SHP77 treated with DMSO at 0.1 percent for 48 hours (cell line): ENCODE measurements around the gene DSC2.

Experiments used
- DNase-seq: peaks from one replicate; lab custom pipeline; 2025; lab: John Stamatoyannopoulos, UW

Gene DSC2

DNA sequence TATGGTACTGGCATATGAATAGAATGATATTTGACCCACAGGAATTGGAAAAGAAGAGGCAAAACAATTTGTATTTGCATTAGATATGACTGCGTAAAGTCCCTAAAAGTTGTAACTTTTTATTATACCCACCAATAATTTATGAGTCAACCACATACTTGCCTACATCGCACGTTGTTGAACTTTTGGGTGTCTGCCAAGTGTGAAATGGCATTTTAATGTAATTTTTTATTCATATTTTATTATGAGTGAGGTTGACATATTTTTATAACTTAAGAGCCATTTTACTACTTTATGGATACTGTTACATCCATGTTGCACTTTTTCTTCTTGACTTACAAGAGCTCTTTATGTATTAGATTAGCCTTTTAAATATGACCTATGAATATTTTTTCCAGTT is 4.6 kb downstream of the DSC2 start:
- no peak for DNase-seq

DNA sequence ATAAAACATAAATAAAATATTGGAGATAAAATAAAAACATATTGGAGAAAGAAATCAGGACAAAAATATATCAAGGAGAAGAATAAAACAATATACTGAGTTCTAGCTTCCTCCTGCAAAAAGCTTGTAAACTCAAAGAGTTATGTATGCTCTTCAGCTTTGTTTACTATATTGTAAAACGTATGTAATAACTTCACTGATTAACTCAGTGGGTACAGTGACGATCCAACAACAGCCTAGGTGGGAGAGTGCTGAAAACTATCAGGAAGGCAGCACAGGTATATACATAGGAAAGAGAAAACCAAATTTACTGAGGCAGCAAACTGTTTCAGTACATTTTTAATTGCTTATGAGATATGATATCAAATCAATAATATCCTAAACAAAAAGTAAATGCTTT is 8.3 kb downstream of the DSC2 start:
- no peak for DNase-seq

DNA sequence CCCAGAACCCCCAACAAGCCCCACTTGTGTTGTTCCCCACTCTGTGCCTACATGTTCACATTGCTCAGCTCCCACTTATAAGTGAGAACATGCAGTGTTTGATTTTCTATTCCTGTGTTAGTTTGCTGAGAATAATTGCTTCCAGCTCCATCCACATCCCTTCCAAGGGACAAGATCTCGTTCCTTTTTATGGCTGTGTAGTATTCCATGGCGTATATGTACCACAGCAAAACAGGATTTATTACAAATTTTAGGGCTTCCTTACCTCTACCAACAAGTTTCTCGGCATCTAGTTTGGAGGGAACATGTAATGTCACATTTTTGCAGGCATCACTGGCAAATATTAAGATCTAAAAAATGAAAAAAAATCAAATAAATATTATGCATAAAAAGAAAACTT is 8.9 kb downstream of the DSC2 start:
- DNase-seq, result no peak

DNA sequence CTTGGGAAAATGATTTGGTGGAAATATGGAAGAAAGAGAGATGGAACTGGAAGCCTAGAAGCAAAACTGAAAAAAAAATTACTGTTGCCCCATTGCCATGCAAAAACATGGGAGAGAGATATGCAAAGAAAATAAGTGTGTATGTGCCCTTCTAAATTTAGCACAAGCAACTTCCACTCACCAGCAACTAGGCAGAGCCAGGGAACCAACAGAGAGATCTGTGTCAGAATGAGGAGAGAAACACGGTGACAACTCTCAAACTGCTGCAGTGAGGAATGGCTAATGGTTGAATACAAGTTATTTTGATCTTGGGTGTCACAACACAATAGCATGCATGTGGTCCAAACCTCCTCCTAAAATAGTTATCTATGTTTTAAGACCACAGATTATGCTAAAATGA is 10.9 kb downstream of the DSC2 start:
- DNase-seq, result no peak

GRCh38 chr18:31088532-31088931 is 13.7 kb downstream of the DSC2 start:
- no peak for DNase-seq

- no peak for DNase-seq
Measured at GRCh38 chr18:31079973-31080372, 22.2 kb downstream of the DSC2 start.

DNA sequence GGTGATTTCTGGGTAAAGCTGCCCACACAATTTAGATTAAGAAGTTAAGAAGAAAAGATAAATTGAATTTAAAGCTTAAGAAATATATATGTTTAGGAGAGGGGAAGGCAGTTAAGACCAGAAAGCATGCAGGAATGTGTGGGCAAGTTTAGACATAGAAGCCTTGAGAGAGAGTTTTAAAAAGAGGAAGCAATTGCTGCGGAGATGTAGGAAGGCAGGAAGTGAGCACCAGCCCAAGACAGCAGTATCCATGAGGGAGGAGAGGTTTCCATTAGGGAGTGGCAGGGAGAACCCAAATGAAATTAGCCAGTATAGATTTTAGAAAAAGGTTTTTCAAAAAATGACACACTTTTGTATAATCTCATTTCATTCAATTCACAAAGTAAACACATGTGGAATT is 24.3 kb downstream of the DSC2 start:
- no peak for DNase-seq

DNA sequence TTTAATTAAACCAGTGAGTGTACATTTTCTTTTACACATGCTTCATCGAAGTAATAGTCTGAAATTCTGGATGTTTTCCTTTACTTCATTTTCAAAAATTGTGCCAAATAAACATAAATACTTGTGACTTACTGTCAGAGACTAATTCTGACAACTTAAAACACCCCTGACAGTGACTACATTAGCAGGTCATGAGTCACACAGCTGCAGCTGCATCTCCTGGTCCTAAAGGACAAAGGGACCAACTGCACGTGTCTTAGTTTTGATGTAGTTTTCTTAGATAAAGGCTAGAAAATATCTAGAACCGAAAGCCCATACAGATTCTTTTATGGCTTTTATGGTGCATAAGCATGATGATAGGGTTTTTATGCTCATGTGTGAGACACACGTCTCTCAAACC is 30.0 kb downstream of the DSC2 start:
- DNase-seq, result no peak

- no peak for DNase-seq
Measured at GRCh38 chr18:31070206-31070605, 32.0 kb downstream of the DSC2 start.

- DNase-seq, result no peak
Measured at GRCh38 chr18:31066266-31066665, 36.0 kb downstream of the DSC2 start.

- no peak for DNase-seq
Measured at GRCh38 chr18:31065036-31065773, 37.0 kb downstream of the DSC2 start.

- no peak for DNase-seq
Measured at GRCh38 chr18:31064130-31064529, 38.1 kb downstream of the DSC2 start.

DNA sequence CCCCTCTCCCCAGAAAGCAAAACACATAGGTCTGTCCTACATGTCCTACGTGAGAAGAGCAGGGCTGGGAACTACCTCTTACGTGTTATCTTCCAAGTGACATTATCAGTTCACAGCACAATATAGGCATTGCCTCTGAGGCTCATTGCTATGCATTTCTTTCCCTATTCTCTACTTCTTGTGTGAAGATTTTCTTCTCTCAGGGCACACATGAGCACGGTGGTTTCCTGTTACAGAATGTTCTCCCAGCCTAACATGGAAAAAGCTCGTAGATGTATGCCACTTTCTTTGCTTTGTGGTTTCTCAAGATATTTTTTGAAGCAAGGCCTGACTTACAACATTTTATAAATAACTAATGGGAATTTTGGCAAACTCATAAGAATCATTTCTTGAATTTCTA is 40.3 kb downstream of the DSC2 start:
- no peak for DNase-seq

DNA sequence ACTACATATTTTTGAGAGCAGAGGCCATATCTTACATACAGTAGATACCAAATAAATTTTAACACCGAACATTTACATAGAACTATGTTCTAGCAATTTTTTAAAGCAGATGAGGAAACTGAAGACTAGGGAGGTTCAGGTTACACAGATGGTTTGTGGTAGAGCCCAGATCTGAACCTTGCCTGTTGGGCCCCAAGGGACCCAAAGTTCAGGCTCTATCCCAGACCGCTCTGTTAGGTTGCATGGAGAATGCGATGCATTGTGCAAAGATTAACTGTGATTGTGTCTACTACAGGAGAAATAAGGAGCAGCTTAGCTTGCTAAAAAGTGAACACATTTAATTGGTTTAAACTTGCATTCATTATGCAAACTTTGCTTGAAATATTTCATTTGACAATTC is 43.3 kb downstream of the DSC2 start:
- no peak for DNase-seq

DNA sequence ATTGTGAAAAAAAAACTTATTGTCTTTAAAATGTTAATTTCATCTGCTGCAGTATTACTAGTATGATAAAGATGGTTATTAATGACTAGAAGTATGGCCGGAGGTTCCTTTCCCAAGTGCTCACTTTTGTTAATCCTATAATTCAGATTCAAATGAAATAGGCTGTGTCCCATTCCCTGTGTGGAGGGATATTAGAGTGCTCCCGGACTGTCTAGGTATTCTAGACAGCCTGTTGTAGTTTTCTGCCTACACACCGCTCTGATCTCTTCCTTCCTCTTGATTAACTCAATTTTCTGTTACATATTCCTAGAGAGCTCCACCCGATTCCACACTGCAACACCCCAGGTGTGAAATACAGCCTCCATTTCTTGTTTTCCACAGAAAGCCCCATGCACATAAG is 44.3 kb downstream of the DSC2 start:
- no peak for DNase-seq

DNA sequence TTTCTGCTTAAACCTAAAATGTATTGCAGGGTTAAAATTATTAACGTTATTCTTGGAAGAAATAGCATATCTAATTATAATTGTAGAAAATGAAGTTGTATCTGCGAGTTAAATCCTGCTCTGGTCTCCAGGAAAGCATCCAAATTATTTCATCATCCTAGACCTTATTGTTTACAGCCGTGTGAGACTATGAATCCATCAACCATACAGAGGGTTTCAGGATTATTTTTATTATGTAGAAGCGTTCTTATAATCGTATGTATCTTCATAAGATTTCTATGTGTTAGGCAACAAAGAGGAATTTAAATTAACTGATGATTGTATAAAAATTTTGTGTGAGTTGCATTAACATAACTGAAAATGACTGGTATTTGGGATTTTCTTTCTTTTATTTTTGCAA is 45.2 kb downstream of the DSC2 start:
- no peak for DNase-seq

DNA sequence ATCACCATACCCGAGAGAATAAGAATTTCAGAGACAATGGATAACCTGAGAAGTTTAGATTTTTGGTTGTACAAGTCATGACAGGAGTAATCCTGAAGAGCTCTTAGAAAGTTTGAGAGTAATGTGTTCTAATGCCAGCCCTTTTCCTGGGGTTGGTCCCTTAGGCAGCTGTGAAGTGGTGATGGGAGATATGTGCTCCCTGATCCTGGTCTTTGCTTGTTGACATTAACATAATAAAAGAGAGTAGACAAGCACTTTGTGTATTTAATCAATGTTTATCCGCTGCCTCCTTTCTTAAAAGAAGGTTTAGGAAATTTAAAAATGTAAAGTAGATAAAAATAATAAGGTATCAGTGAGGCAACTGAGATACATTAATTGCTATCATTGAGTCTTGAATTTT is 45.9 kb downstream of the DSC2 start:
- DNase-seq, result no peak

GRCh38 chr18:31050635-31051034 is 51.6 kb downstream of the DSC2 start:
- DNase-seq, result no peak

DNA sequence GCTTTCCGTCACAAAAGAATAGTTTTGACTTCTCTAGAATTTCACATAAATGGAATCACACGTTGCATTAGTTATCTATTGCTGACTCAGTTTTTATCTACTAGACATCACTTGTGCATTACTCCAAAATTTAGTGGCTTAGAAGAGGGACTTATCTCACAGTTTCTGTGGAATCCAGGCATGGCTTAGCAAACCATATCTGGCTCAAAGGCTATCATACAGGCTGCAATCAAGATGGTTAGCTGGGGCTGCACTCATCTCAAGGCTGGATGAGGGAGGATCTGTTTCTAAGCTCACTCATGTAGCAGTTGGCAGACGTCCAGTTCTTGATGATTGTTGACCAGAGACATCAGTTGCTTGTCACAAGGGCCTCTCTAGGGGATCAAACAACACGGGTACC is 53.0 kb downstream of the DSC2 start:
- DNase-seq, result peak; percentile 4

DNA sequence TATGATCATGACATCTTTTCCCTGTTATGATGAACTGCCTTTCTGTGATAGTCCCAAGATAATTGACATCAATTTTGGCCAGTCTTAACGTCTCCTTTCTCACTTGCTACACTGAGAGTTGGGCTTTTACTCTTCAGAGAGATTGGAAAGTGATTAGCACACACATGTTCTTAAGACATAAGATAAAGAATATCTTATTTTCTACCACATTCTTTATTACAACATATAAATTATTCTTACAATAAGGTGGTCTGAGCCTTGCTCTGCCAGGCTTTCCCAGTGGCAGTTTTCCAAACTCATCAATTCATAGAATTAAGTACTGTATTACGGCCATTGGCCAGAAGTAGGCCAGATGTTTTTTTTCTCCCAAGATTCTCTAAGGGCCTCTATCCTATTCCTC is 54.0 kb downstream of the DSC2 start:
- DNase-seq, result no peak

DNA sequence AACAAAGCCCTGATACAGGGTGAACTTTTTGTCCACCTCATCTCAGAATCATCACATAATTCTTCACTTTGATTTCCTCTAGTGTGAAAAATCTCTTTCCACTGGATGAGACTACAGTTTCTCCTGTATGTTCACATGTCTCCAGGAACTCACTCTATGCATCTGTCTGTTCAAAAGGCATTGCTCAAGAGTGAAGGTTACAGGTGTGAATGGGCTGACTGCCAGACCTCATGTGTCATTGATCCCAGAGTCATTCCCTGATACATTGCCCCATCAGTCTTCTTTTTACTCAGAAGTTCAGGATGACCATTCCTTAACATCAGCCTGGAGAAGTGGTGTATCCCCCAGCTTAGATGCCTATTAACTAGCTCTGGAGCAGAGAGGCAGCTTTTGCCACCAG is 55.3 kb downstream of the DSC2 start:
- no peak for DNase-seq

- no peak for DNase-seq
Measured at GRCh38 chr18:31045599-31045998, 56.6 kb downstream of the DSC2 start.

GRCh38 chr18:31044926-31045325 is 57.3 kb downstream of the DSC2 start:
- no peak for DNase-seq

DNA sequence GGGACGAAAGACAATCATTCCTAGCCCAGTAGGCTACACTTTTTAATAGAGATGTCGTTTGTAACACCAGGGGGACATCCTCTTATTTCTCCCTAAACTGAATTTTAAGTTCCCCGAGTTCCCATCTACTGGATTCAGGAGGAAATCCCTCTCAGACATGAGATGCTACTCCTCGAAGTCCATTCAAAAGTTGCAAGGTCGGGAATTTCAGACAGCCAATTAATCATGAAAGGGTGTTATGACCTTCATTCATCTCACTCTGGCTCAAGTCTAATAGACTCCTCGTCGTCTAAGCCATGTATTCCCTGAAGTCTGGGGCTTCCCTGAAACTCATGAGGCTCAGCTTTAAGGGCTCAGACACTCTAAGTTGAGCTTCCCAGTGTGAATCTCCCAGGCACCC is 58.5 kb downstream of the DSC2 start:
- no peak for DNase-seq
